C4-2B (cell line): Measurements from ENCODE around the gene BFSP1.

ENCODE experiments used
- ZFX ChIP-seq: fragments of 450-650 bp; IDR thresholded peaks from 2 replicates; pipeline ENCODE4 v1.6.1; 2017
- TF ChIP-seq, protein P1 (sequence below): fragments of 450-650 bp; conservative IDR thresholded peaks from 2 replicates; pipeline ENCODE4 v1.5.1; 2017; ENCODE audit warnings: mild to moderate bottlenecking

GRCh38 chr20:17444091-17444490 is 87.1 kb downstream of the BFSP1 start:
- TF ChIP-seq, protein P1, sequence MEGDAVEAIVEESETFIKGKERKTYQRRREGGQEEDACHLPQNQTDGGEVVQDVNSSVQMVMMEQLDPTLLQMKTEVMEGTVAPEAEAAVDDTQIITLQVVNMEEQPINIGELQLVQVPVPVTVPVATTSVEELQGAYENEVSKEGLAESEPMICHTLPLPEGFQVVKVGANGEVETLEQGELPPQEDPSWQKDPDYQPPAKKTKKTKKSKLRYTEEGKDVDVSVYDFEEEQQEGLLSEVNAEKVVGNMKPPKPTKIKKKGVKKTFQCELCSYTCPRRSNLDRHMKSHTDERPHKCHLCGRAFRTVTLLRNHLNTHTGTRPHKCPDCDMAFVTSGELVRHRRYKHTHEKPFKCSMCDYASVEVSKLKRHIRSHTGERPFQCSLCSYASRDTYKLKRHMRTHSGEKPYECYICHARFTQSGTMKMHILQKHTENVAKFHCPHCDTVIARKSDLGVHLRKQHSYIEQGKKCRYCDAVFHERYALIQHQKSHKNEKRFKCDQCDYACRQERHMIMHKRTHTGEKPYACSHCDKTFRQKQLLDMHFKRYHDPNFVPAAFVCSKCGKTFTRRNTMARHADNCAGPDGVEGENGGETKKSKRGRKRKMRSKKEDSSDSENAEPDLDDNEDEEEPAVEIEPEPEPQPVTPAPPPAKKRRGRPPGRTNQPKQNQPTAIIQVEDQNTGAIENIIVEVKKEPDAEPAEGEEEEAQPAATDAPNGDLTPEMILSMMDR, result no peak
- TF ChIP-seq ZFX, result no peak
